ENCODE results near the gene OR10G3.

OR10G3 gene

DNA sequence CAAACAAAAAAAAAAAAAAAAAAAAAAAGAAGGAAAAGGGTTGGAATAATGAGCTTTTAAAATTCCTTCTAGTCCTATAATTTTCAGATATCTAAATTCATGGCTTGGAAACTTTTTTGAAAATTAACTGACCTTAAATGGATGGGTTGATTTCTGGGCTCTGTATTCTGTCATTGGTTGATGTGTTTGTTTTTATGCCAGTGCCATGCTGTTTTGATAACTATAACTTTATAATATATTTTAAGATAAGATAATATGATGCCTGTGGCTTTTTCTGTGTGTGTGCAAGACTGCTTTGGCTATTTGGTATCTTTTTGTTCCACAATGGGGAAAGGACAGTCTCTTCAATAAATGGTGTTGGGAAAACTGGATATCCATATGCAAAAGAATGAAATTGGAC lies 7.3 kb downstream of the OR10G3 start:
- Histone ChIP-seq H3K18ac (ENCODE audit: low read length) (no peak overlapping the region), H3K9ac (ENCODE audit: low read depth, low read length, poor library complexity) (no peak overlapping the region), H3K4me3 (ENCODE audit: low read length in 2 of 2) (no peak overlapping the region), H3K14ac (ENCODE audit: low read length) (no peak overlapping the region), H2BK5ac (ENCODE audit: low read length) (no peak overlapping the region), H2BK12ac (ENCODE audit: low read length) (no peak overlapping the region), H3K36me3 (replicated peaks in 1 of 2; ENCODE audit: control insufficient read depth in 2 of 2, insufficient read depth in 2 of 2, low read length in 2 of 2) (no peaks in the 10 kb centered on the region), H3K4me1 (ENCODE audit: control insufficient read depth in 2 of 2, insufficient read depth in 1 of 2, low read depth in 1 of 2, low read length in 2 of 2) (no peaks in the 10 kb centered on the region), H3K9me3 (replicated peaks in 1 of 2; ENCODE audit: control insufficient read depth in 2 of 2, insufficient read depth in 1 of 2, low read depth in 1 of 2, low read length in 2 of 2) (no peaks in the 10 kb centered on the region), H3K4ac (ENCODE audit: low read length) (no peak overlapping the region), H3K79me1 (ENCODE audit: low read depth, low read length) (no peaks in the 10 kb centered on the region), H3K27me3 (ENCODE audit: control insufficient read depth in 3 of 3, insufficient read depth in 3 of 3, low read depth in 1 of 3, low read length in 3 of 3) (peaks cover 0 to 5% (median 2%) of the 10 kb centered on the region in 3 experiments), H2AK5ac (ENCODE audit: low read depth, low read length) (no peak overlapping the region), H3K27ac (replicated peaks; ENCODE audit: low read length) (no peak overlapping the region), H2BK120ac (ENCODE audit: low read depth, low read length) (no peak overlapping the region), H2BK15ac (ENCODE audit: low read length) (no peak overlapping the region), H2AFZ (ENCODE audit: low read length) (no peak overlapping the region), H3K23ac (ENCODE audit: low read depth, low read length, poor library complexity) (no peak overlapping the region), H3K4me2 (ENCODE audit: insufficient read depth, low read length, poor library complexity, severe bottlenecking) (no peak overlapping the region), H4K8ac (ENCODE audit: low read depth, low read length) (no peak overlapping the region), H4K91ac (ENCODE audit: low read depth, low read length, poor library complexity) (no peak overlapping the region)
- DNase-seq (ENCODE audit: low spot score), result no peak

DNA sequence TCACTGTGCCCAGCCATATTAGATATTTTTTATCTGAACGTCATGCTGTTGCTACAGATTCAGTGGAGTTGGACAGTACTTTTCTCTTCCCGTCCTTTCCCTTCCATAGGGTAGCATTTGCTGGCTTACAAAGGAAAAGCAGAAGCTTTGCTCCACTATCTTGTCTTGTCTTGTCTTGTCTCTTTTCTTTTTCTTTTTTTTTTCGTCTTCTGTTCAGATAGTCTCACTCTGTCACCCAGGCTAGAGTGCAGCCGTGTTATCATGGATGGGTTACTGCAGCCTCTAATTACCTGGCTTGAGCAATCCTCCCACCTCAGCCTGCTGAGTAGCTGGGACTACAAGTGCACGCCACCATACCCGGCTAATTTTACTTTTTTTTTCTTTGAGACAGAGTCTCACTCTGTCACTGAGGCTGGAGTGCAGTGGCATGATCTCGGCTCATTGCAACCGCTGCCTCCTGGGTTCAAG lies 21.1 kb downstream of the OR10G3 start:
- Histone ChIP-seq H3K9ac (ENCODE audit: low read depth, low read length, poor library complexity) (no peak overlapping the region), H4K8ac (ENCODE audit: low read depth, low read length) (no peak overlapping the region), H2BK12ac (ENCODE audit: low read length) (no peak overlapping the region), H2AK5ac (ENCODE audit: low read depth, low read length) (no peak overlapping the region), H3K4ac (ENCODE audit: low read length) (no peak overlapping the region), H3K14ac (ENCODE audit: low read length) (no peak overlapping the region), H2AFZ (ENCODE audit: low read length) (peak overlapping the region; percentile 54), H4K91ac (ENCODE audit: low read depth, low read length, poor library complexity) (no peak overlapping the region), H2BK5ac (ENCODE audit: low read length) (peak overlapping the region; percentile 53), H3K36me3 (replicated peaks in 1 of 2; ENCODE audit: control insufficient read depth in 2 of 2, insufficient read depth in 2 of 2, low read length in 2 of 2) (no peaks in the 10 kb centered on the region), H3K4me3 (ENCODE audit: low read length in 2 of 2) (no peak overlapping the region), H3K4me1 (ENCODE audit: control insufficient read depth in 2 of 2, insufficient read depth in 1 of 2, low read depth in 1 of 2, low read length in 2 of 2) (peaks cover 7 to 14% of the 10 kb centered on the region in 2 donors), H3K27me3 (ENCODE audit: control insufficient read depth in 3 of 3, insufficient read depth in 3 of 3, low read depth in 1 of 3, low read length in 3 of 3) (no peaks in the 10 kb centered on the region), H3K23ac (ENCODE audit: low read depth, low read length, poor library complexity) (no peak overlapping the region), H3K27ac (replicated peaks; ENCODE audit: low read length) (no peak overlapping the region), H3K4me2 (ENCODE audit: insufficient read depth, low read length, poor library complexity, severe bottlenecking) (no peak overlapping the region), H2BK15ac (ENCODE audit: low read length) (no peak overlapping the region), H2BK120ac (ENCODE audit: low read depth, low read length) (no peak overlapping the region), H3K79me1 (ENCODE audit: low read depth, low read length) (peaks cover 1% of the 10 kb centered on the region), H3K18ac (ENCODE audit: low read length) (no peak overlapping the region), H3K9me3 (replicated peaks in 1 of 2; ENCODE audit: control insufficient read depth in 2 of 2, insufficient read depth in 1 of 2, low read depth in 1 of 2, low read length in 2 of 2) (no peaks in the 10 kb centered on the region)
- no CpG with 5 or more reads among the region's 8 CpGs for WGBS, 2 donors (ENCODE audit: extremely low coverage in 2 of 2, insufficient read length in 2 of 2, insufficient replicate concordance in 1 of 2)
- DNase-seq (ENCODE audit: low spot score), result no peak

DNA sequence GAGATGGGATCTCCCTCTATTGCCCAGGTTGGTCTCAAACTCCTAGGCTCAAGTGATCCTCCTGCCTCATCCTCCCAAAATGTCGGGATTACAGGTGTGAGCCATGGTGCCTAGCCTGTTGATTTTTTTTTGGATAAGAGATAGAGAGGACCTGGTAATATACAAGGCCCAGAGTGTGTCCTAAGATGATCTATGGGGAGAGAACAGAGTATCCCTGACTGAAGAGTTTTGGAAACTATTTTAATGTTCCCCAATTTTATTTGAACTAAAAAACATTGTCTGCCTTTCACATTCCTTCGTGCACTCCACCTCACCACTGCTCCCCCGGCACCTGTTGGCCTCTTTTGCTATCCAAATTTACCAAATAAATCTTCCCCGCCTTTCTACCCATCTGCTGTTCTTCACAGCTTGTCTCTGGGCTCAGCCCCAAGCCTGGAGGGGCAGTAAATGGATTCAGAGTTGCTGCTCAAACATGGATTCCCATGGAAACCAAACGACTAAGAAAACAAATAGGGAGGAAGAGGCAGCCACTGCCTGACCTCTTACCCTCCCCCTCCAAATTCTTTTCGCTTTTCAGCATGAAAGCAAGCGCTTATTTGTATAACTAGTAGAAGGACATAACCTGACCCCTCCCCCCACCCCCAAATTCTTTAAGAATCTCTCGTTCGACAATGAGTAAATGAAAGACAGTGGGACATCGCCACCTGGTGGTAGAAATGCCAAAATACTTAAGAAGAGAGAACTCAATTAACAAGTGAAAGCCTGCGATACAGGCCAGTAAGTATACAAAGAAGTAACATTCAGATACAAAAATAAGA lies 22.6 kb downstream of the OR10G3 start:
- Histone ChIP-seq H3K4me1 (ENCODE audit: control insufficient read depth in 2 of 2, insufficient read depth in 1 of 2, low read depth in 1 of 2, low read length in 2 of 2) (peaks cover 12 to 14% of the 10 kb centered on the region in 2 donors), H3K23ac (ENCODE audit: low read depth, low read length, poor library complexity) (no peak overlapping the region), H3K9me3 (replicated peaks in 1 of 2; ENCODE audit: control insufficient read depth in 2 of 2, insufficient read depth in 1 of 2, low read depth in 1 of 2, low read length in 2 of 2) (no peaks in the 10 kb centered on the region), H2BK120ac (ENCODE audit: low read depth, low read length) (no peak overlapping the region), H3K14ac (ENCODE audit: low read length) (no peak overlapping the region), H3K36me3 (replicated peaks in 1 of 2; ENCODE audit: control insufficient read depth in 2 of 2, insufficient read depth in 2 of 2, low read length in 2 of 2) (no peaks in the 10 kb centered on the region), H3K79me1 (ENCODE audit: low read depth, low read length) (peaks cover 1% of the 10 kb centered on the region), H4K8ac (ENCODE audit: low read depth, low read length) (no peak overlapping the region), H3K4me2 (ENCODE audit: insufficient read depth, low read length, poor library complexity, severe bottlenecking) (no peak overlapping the region), H3K27ac (replicated peaks; ENCODE audit: low read length) (peak overlapping the region; percentile 90), H3K4ac (ENCODE audit: low read length) (no peak overlapping the region), H2BK5ac (ENCODE audit: low read length) (no peak overlapping the region), H3K18ac (ENCODE audit: low read length) (no peak overlapping the region), H3K27me3 (ENCODE audit: control insufficient read depth in 3 of 3, insufficient read depth in 3 of 3, low read depth in 1 of 3, low read length in 3 of 3) (no peaks in the 10 kb centered on the region), H3K9ac (ENCODE audit: low read depth, low read length, poor library complexity) (no peak overlapping the region), H2BK12ac (ENCODE audit: low read length) (no peak overlapping the region), H2BK15ac (ENCODE audit: low read length) (no peak overlapping the region), H4K91ac (ENCODE audit: low read depth, low read length, poor library complexity) (no peak overlapping the region), H2AFZ (ENCODE audit: low read length) (peak overlapping the region; percentile 54), H2AK5ac (ENCODE audit: low read depth, low read length) (no peak overlapping the region), H3K4me3 (ENCODE audit: low read length in 2 of 2) (no peak overlapping the region)
- DNase-seq (ENCODE audit: low spot score), result peak; percentile 100
- WGBS, 2 donors (ENCODE audit: extremely low coverage in 2 of 2, insufficient read length in 2 of 2, insufficient replicate concordance in 1 of 2), result no CpG with 5 or more reads among the region's 11 CpGs

DNA sequence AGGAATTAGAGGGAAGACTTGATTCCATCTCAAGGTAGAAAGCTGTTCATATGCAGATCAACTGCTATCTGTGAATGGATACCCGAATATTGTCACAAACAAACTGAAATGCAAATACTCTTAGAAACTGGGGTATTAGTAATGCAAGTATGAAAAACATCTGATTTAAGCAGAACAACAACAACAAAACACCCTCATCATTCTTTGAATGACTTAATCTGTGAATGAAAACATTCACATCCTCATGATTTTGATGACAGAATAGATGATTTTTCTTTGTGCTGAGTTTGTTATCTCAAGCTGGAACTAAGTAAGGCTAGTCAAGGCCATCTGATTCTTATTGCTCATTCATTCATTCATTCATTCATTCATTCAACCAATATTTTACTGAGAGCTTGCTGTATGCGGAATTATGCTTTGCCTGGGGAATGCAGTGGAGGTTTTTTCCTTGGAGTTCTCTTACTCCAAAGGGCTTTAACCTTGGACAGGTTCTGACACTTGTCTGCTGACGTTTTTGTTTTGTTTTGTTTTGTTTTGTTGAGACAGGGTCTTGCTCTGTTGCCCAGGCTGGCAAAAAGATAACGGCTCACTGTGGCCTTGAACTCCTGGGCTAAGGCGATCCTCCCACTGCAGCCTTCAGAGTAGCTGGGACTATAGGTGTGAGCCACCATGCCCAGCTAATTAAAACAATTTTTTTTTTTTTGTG lies 23.3 kb downstream of the OR10G3 start:
- Histone ChIP-seq H3K4me1 (ENCODE audit: control insufficient read depth in 2 of 2, insufficient read depth in 1 of 2, low read depth in 1 of 2, low read length in 2 of 2) (peaks cover 12 to 14% of the 10 kb centered on the region in 2 donors), H3K79me1 (ENCODE audit: low read depth, low read length) (peaks cover 1% of the 10 kb centered on the region), H4K8ac (ENCODE audit: low read depth, low read length) (no peak overlapping the region), H2AFZ (ENCODE audit: low read length) (no peak overlapping the region), H3K9me3 (replicated peaks in 1 of 2; ENCODE audit: control insufficient read depth in 2 of 2, insufficient read depth in 1 of 2, low read depth in 1 of 2, low read length in 2 of 2) (no peaks in the 10 kb centered on the region), H3K27ac (replicated peaks; ENCODE audit: low read length) (peak overlapping the region; percentile 90), H4K91ac (ENCODE audit: low read depth, low read length, poor library complexity) (no peak overlapping the region), H2BK120ac (ENCODE audit: low read depth, low read length) (no peak overlapping the region), H3K4me2 (ENCODE audit: insufficient read depth, low read length, poor library complexity, severe bottlenecking) (no peak overlapping the region), H2BK5ac (ENCODE audit: low read length) (no peak overlapping the region), H3K23ac (ENCODE audit: low read depth, low read length, poor library complexity) (no peak overlapping the region), H3K14ac (ENCODE audit: low read length) (no peak overlapping the region), H2BK12ac (ENCODE audit: low read length) (no peak overlapping the region), H3K36me3 (replicated peaks in 1 of 2; ENCODE audit: control insufficient read depth in 2 of 2, insufficient read depth in 2 of 2, low read length in 2 of 2) (no peaks in the 10 kb centered on the region), H3K18ac (ENCODE audit: low read length) (no peak overlapping the region), H3K27me3 (ENCODE audit: control insufficient read depth in 3 of 3, insufficient read depth in 3 of 3, low read depth in 1 of 3, low read length in 3 of 3) (no peaks in the 10 kb centered on the region), H2BK15ac (ENCODE audit: low read length) (no peak overlapping the region), H3K4ac (ENCODE audit: low read length) (no peak overlapping the region), H3K4me3 (ENCODE audit: low read length in 2 of 2) (no peak overlapping the region), H3K9ac (ENCODE audit: low read depth, low read length, poor library complexity) (no peak overlapping the region), H2AK5ac (ENCODE audit: low read depth, low read length) (no peak overlapping the region)
- no peak for DNase-seq (ENCODE audit: low spot score)
- no CpG with 5 or more reads among the region's 5 CpGs for WGBS, 2 donors (ENCODE audit: extremely low coverage in 2 of 2, insufficient read length in 2 of 2, insufficient replicate concordance in 1 of 2)

Data from neuronal stem cell (in vitro differentiated cells).